K562 (cell line): Measurements from ENCODE around the gene NEK1. TPM values are rescaled to one million over a fixed set of nuclear protein-coding genes. Genes with fewer than 3 reads are reported as not detected.

Source experiments
- ATAC-seq: fragments of 200-7000 bp; cut with Tn5 transposase; 3 replicates; pipeline ENCODE4 v1.9.1; 2020; ENCODE audit warnings: moderate library complexity
- BruUV-seq: library from RNA; stranded (reverse); fragments of 400-500 nt; replicated peaks from 2 replicates; lab custom pipeline; 2021; lab: Mats Ljungman, UMichigan
- CTCF ChIA-PET: fragments of 300-600 bp; formaldehyde crosslinking; extraction: SDS; loops from one replicate; lab custom pipeline; 2021; ENCODE audit warnings: low intra/inter-chr PET ratio; lab: Yijun Ruan, JAX
- POLR2A ChIA-PET: fragments of 300-600, 350-650 bp; sonication (Branson Sonifier 250); formaldehyde crosslinking; extraction: SDS; loops from one replicate; lab custom pipeline; 2021; ENCODE audit warnings: antibody characterized with exemption, inconsistent platforms; lab: Yijun Ruan, JAX
- DNase-seq, 4 experiments: peaks; one replicate each; pipeline versions ENCODE4 v3.0.0 to v3.0.0-alpha.2; 2011 to 2018; ENCODE audit warnings: low spot score in 3 of 4, mixed read lengths in 3 of 4; ENCODE audit errors: extremely low read depth in 1 of 4
- FAIRE-seq: peaks from 2 replicates; lab custom pipeline; 2011; peaks lifted over from hg19 to GRCh38; lab: Jason Lieb, UNC
- H2AFZ ChIP-seq: 2 replicates; pipeline ENCODE4 v1.6.0; 2011; ENCODE audit warnings: low read depth, low read length, control low read depth, inconsistent platforms
- H3K27ac ChIP-seq: fragments of 200-600 bp; 3 replicates; pipeline ENCODE4 v1.8.0; 2011; ENCODE audit warnings: low read depth, mild to moderate bottlenecking, control low read depth, inconsistent platforms, low read length, moderate library complexity, mixed read lengths; ENCODE audit errors: extremely low read depth
- H3K27me3 ChIP-seq, 2 experiments: fragments of 300-600 bp in 1 of 2; 2 replicates in 1 of 2; 3 replicates in 1 of 2; pipeline versions ENCODE4 v1.6.0 to v1.8.0; 2011; ENCODE audit warnings: inconsistent platforms in 2 of 2, low read length in 2 of 2, mild to moderate bottlenecking in 1 of 2, mixed read lengths in 1 of 2, moderate library complexity in 1 of 2; ENCODE audit not compliant: control insufficient read depth in 2 of 2, insufficient read depth in 2 of 2
- H3K36me3 ChIP-seq: fragments of 300-600 bp; 3 replicates; pipeline ENCODE4 v1.8.0; 2011; ENCODE audit warnings: mild to moderate bottlenecking, low read length, inconsistent platforms; ENCODE audit not compliant: control insufficient read depth, insufficient read depth
- H3K4me1 ChIP-seq, 2 experiments: fragments of 200-600 bp in 1 of 2; replicated peaks in 1 of 2; 2 replicates in 1 of 2; 3 replicates in 1 of 2; pipeline versions ENCODE4 v1.5.1 to v1.8.0; 2011; ENCODE audit warnings: inconsistent platforms in 2 of 2, low read length in 2 of 2, mild to moderate bottlenecking in 1 of 2, mixed read lengths in 1 of 2, moderate library complexity in 1 of 2; ENCODE audit not compliant: control insufficient read depth in 2 of 2, insufficient read depth in 2 of 2
- H3K4me2 ChIP-seq: 2 replicates; pipeline ENCODE4 v1.6.1; 2011; ENCODE audit warnings: low read length, control low read depth, inconsistent platforms, mixed read lengths; ENCODE audit not compliant: insufficient read depth
- H3K4me3 ChIP-seq: fragments of 200-600 bp; sonication (generic), shearing (Covaris generic); 2 replicates; pipeline ENCODE4 v1.5.1; 2016; ENCODE audit warnings: control low read depth, inconsistent platforms
- H3K79me2 ChIP-seq: fragments of 200-600 bp; 3 replicates; pipeline ENCODE4 v1.8.0; 2011; ENCODE audit warnings: low read length, inconsistent platforms; ENCODE audit not compliant: control insufficient read depth, insufficient read depth
- H3K9ac ChIP-seq, 2 experiments: 2 replicates each; pipeline versions ENCODE4 v1.6.0 to v1.6.1; 2011; ENCODE audit warnings: low read depth in 2 of 2, low read length in 2 of 2, control low read depth in 1 of 2, inconsistent platforms in 1 of 2, mild to moderate bottlenecking in 1 of 2, mixed read lengths in 1 of 2; ENCODE audit not compliant: insufficient read depth in 1 of 2
- H3K9me1 ChIP-seq: one replicate; pipeline ENCODE4 v1.6.0; 2011; ENCODE audit warnings: inconsistent platforms, mild to moderate bottlenecking, low read length, moderate library complexity; ENCODE audit not compliant: control insufficient read depth, insufficient read depth
- H3K9me3 ChIP-seq: replicated peaks from 2 replicates; pipeline ENCODE4 v1.5.1; 2011; ENCODE audit warnings: low read depth, low read length, inconsistent platforms; ENCODE audit not compliant: control insufficient read depth, insufficient read depth
- H4K20me1 ChIP-seq: replicated peaks from 2 replicates; pipeline ENCODE4 v1.6.1; 2011; ENCODE audit warnings: low read length, inconsistent platforms, mixed read lengths; ENCODE audit not compliant: control insufficient read depth, insufficient read depth
- DIDO1 ChIP-seq: fragments of 450-650 bp; IDR thresholded peaks from 2 replicates; pipeline ENCODE4 v1.6.1; 2016; ENCODE audit warnings: low read depth, missing biosample characterization, missing genetic modification characterization
- FOXJ2 ChIP-seq: fragments of 200-800 bp; sonication (Bioruptor generic); IDR thresholded peaks from 2 replicates; pipeline ENCODE4 v1.6.1; 2016; ENCODE audit warnings: missing genetic modification characterization, missing compliant biosample characterization
- FOXP1 ChIP-seq: sonication (generic); formaldehyde crosslinking; IDR thresholded peaks from 2 replicates; pipeline ENCODE4 v1.8.0; 2022; ENCODE audit warnings: mild to moderate bottlenecking, missing genetic modification reagents
- KAT8 ChIP-seq: fragments of 450-650 bp; IDR thresholded peaks from 2 replicates; pipeline ENCODE4 v1.6.1; 2016; ENCODE audit warnings: low read depth, mild to moderate bottlenecking
- MECOM ChIP-seq: fragments of 250-450 bp; sonication (Bioruptor Pico); IDR thresholded peaks from 2 replicates; pipeline ENCODE4 v1.8.0; 2022; ENCODE audit warnings: inconsistent platforms
- SRSF3 ChIP-seq: fragments of 200-400 bp; formaldehyde crosslinking; IDR thresholded peaks from 2 replicates; pipeline ENCODE4 v1.6.1; 2016; ENCODE audit warnings: mild to moderate bottlenecking, low read length, moderate library complexity; ENCODE audit not compliant: insufficient read depth
- TARDBP ChIP-seq: fragments of 450-650 bp; IDR thresholded peaks from 2 replicates; pipeline ENCODE4 v1.6.1; 2016
- ZKSCAN8 ChIP-seq: fragments of 200-800 bp; sonication (Bioruptor generic); IDR thresholded peaks from 2 replicates; pipeline ENCODE4 v1.6.1; 2016; ENCODE audit warnings: missing genetic modification characterization, missing compliant biosample characterization
- ZNF274 ChIP-seq: IDR thresholded peaks from 2 replicates; pipeline ENCODE4 v1.6.1; 2011; ENCODE audit warnings: low read depth, mild to moderate bottlenecking, low read length, moderate library complexity, borderline replicate concordance
- ZNF282 ChIP-seq: sonication (generic); formaldehyde crosslinking; IDR thresholded peaks from 2 replicates; pipeline ENCODE4 v1.8.1; 2023; ENCODE audit warnings: missing genetic modification reagents
- WGBS: fragments of 100-300 bp; shearing (Covaris generic); methylation state at CpG from one replicate; pipeline ENCODE4 v1.1.6; 2016; ENCODE audit warnings: low coverage, mixed read lengths; ENCODE audit not compliant: insufficient coverage; ENCODE audit errors: missing lambda C conversion rate; 5-methylcytosine and 5-hydroxymethylcytosine counted together
- in situ Hi-C: fragments of 300-500 bp; cut with MboI; formaldehyde crosslinking; loops from 4 replicates; pipeline ENCODE4 v1.15.0; 2018; ENCODE audit warnings: inconsistent platforms, mixed read lengths
- intact Hi-C: fragments of 100-400 bp; cut with micrococcal nuclease; formaldehyde crosslinking; loops from 2 replicates; pipeline ENCODE4 v1.14.2; 2022
- polyA plus RNA-seq, 8 experiments: library from polyadenylated mRNA; depleted of rRNA in 4 of 8; stranded (reverse) in 5 of 8; unstranded in 3 of 8; fragments of >200 nt; fragmentation: Nextera tagmentation in 2 of 8; fragmentation: Illumina TruSeq in 1 of 8; extraction: Ambion mirVana in 2 of 8; extraction: Trizol in 1 of 8; gene quantifications; 2 replicates each; pipeline versions ENCODE4 v1.2.1 to v1.2.3, GENCODE V29; 2011 to 2014; ENCODE audit warnings: inconsistent platforms in 1 of 8, missing spikeins in 1 of 8
- total RNA-seq, 7 experiments: library from RNA; depleted of rRNA in 6 of 7; stranded (reverse); fragments of >200 nt in 6 of 7; fragmentation: Illumina TruSeq in 2 of 7; extraction: Trizol in 2 of 7; gene quantifications; 2 replicates each; pipeline versions ENCODE4 v1.2.1 to v1.2.3, GENCODE V29; 2011 to 2021; ENCODE audit warnings: low replicate concordance in 1 of 7
- TF ChIP-seq, protein P1 (sequence below), 2 experiments: fragments of 450-650 bp in 1 of 2; IDR thresholded peaks; 2 replicates each; pipeline ENCODE4 v1.6.1; 2011 to 2017; ENCODE audit warnings: low read depth in 2 of 2, antibody characterized with exemption in 1 of 2, borderline replicate concordance in 1 of 2, low read length in 1 of 2, mild to moderate bottlenecking in 1 of 2, mixed read lengths in 1 of 2; ENCODE audit not compliant: control insufficient read depth in 1 of 2
- TF ChIP-seq, protein P2 (sequence below): sonication (generic); formaldehyde crosslinking; IDR thresholded peaks from 2 replicates; pipeline ENCODE4 v1.8.0; 2022; ENCODE audit warnings: missing genetic modification reagents, mild to moderate bottlenecking, borderline replicate concordance
- TF ChIP-seq, protein P3 (sequence below): fragments of 250-450 bp; sonication (Bioruptor Pico); IDR thresholded peaks from 2 replicates; pipeline ENCODE4 v1.8.0; 2022; ENCODE audit warnings: inconsistent platforms, mild to moderate bottlenecking, moderate library complexity, borderline replicate concordance

NEK1 gene
- total and polyA plus RNA-seq, 9 of the 15 experiments (the other 6 are each of a cell fraction or from before 2014, with no cell fraction given) = 6.2 to 15.7 (median 10.3) TPM

DNA sequence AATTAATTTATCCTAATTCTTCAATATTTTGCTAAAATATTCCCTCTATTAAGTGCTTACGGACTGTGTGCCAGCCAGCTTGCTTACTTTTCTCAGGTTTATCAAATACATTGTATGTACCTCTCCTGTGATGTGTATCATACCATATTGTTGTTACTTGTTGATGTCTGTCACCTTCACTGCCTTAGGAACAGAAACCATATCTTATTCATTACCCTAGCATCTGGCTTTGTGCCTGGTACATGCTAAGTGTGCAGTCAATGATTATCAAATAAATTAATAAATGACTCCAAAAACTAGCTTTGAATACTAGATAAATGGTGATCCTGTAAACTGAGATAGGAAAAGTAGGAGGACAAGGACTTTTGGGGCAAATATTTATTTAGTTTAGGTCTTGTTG lies 14.9 kb upstream of the NEK1 start:
- H3K36me3 ChIP-seq = peaks cover 6% of the 10 kb centered on the region; the same call in 1 of the 3 replicates
- intact Hi-C loops = no loop called here
- peaks cover 90% of the 10 kb centered on the region for H3K79me2 ChIP-seq
- peaks cover 13 to 36% of the 10 kb centered on the region in 2 experiments for H3K4me1 ChIP-seq
- no peak overlapping the region for H3K4me3 ChIP-seq
- ChIA-PET POLR2A (interaction anchor here (0.9 to 4.9 kb wide), 8 partner anchors 11 to 32 kb away, joined by 3 to 51 read pairs (median 4); partner anchors contain the start of gene NEK1), CTCF (no interaction called here)
- H2AFZ ChIP-seq = no peak overlapping the region
- 0 out of 2 replicates have a peak, but pooled peaks cover 7% of the 10 kb centered on the region for H4K20me1 ChIP-seq
- peak overlapping the region; percentile 61 for H3K4me2 ChIP-seq
- TF ChIP-seq ZNF282 (CRISPR knock-in tag) (no peak), FOXP1 (CRISPR knock-in tag) (no peak), KAT8 (no peak), ZNF274 (no peak), DIDO1 (tag) (no peak), SRSF3 (no peak), FOXJ2 (peak; percentile 70), TARDBP (no peak), ZKSCAN8 (CRISPR knock-in tag) (peak; percentile 34; the same call in 1 of the 2 replicates), MECOM (CRISPR knock-in tag) (0 out of 2 replicates have a peak, but pooled peaks have one; percentile 21)
- TF ChIP-seq, protein P1, sequence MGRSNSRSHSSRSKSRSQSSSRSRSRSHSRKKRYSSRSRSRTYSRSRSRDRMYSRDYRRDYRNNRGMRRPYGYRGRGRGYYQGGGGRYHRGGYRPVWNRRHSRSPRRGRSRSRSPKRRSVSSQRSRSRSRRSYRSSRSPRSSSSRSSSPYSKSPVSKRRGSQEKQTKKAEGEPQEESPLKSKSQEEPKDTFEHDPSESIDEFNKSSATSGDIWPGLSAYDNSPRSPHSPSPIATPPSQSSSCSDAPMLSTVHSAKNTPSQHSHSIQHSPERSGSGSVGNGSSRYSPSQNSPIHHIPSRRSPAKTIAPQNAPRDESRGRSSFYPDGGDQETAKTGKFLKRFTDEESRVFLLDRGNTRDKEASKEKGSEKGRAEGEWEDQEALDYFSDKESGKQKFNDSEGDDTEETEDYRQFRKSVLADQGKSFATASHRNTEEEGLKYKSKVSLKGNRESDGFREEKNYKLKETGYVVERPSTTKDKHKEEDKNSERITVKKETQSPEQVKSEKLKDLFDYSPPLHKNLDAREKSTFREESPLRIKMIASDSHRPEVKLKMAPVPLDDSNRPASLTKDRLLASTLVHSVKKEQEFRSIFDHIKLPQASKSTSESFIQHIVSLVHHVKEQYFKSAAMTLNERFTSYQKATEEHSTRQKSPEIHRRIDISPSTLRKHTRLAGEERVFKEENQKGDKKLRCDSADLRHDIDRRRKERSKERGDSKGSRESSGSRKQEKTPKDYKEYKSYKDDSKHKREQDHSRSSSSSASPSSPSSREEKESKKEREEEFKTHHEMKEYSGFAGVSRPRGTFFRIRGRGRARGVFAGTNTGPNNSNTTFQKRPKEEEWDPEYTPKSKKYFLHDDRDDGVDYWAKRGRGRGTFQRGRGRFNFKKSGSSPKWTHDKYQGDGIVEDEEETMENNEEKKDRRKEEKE (IDR thresholded peaks at IDR 0.05; ENCODE audit: borderline replicate concordance in 1 of 2, control insufficient read depth in 1 of 2, low read depth in 2 of 2, low read length in 1 of 2) = no peak
- TF ChIP-seq, protein P2, sequence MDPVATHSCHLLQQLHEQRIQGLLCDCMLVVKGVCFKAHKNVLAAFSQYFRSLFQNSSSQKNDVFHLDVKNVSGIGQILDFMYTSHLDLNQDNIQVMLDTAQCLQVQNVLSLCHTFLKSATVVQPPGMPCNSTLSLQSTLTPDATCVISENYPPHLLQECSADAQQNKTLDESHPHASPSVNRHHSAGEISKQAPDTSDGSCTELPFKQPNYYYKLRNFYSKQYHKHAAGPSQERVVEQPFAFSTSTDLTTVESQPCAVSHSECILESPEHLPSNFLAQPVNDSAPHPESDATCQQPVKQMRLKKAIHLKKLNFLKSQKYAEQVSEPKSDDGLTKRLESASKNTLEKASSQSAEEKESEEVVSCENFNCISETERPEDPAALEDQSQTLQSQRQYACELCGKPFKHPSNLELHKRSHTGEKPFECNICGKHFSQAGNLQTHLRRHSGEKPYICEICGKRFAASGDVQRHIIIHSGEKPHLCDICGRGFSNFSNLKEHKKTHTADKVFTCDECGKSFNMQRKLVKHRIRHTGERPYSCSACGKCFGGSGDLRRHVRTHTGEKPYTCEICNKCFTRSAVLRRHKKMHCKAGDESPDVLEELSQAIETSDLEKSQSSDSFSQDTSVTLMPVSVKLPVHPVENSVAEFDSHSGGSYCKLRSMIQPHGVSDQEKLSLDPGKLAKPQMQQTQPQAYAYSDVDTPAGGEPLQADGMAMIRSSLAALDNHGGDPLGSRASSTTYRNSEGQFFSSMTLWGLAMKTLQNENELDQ (CRISPR knock-in tag) = no peak
- TF ChIP-seq, protein P3, sequence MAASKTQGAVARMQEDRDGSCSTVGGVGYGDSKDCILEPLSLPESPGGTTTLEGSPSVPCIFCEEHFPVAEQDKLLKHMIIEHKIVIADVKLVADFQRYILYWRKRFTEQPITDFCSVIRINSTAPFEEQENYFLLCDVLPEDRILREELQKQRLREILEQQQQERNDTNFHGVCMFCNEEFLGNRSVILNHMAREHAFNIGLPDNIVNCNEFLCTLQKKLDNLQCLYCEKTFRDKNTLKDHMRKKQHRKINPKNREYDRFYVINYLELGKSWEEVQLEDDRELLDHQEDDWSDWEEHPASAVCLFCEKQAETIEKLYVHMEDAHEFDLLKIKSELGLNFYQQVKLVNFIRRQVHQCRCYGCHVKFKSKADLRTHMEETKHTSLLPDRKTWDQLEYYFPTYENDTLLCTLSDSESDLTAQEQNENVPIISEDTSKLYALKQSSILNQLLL (CRISPR knock-in tag) = no peak
- H3K27me3 ChIP-seq = no peaks in the 10 kb centered on the region
- H3K9me1 ChIP-seq = no peaks in the 10 kb centered on the region
- no peaks in the 10 kb centered on the region for H3K9me3 ChIP-seq
- no peak for DNase-seq
- no TSS peak for BruUV-seq
- no peak for ATAC-seq
- peak overlapping the region; percentile 66 for H3K27ac ChIP-seq
- 78% methylated on average over 1 of the region's 1 CpG for WGBS
- FAIRE-seq = no peak
- H3K9ac ChIP-seq = peak overlapping the region in 1 of 2 experiments; percentile 36; a peak in 2 of 4 replicates
- in situ Hi-C loops = no loop called here
